Epidermal melanocyte (primary cell): ENCODE data around the gene MEF2C.

Source experiments
- DNase-seq: peaks from one replicate; pipeline ENCODE4 v3.0.0; 2011; ENCODE audit warnings: low spot score; ENCODE audit not compliant: insufficient read length

MEF2C gene

GRCh38 chr5:88829775-88830174, 53.2 kb downstream of the MEF2C start:
- DNase-seq = no peak

DNA sequence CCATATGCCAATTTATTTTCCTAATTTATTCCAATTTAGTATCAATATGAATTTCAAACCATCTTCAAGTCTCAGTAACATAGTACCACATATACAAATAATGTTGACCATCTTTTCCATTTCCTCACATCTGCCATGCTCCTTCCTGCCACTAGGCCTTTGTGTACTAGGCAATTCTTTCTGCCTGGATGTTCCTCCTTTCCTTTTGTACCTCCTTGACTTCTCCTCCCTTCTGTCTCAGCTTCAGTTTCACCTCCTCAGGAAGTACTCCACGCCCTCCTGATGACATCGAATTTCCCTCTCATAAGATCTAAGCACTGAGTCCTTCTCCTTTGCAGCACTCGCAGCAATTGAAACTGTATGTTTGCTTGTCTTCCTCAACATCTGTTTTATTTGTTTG, 53.9 kb downstream of the MEF2C start:
- no peak for DNase-seq

- DNase-seq = no peak
These were observed 55.0 kb downstream of the MEF2C start for GRCh38 chr5:88827997-88828396.

GRCh38 chr5:88826646-88827585, 56.1 kb downstream of the MEF2C start:
- DNase-seq = no peak

GRCh38 chr5:88825584-88826315, 57.2 kb downstream of the MEF2C start:
- no peak for DNase-seq

- no peak for DNase-seq
These were observed 57.9 kb downstream of the MEF2C start for GRCh38 chr5:88824892-88825583.

DNA sequence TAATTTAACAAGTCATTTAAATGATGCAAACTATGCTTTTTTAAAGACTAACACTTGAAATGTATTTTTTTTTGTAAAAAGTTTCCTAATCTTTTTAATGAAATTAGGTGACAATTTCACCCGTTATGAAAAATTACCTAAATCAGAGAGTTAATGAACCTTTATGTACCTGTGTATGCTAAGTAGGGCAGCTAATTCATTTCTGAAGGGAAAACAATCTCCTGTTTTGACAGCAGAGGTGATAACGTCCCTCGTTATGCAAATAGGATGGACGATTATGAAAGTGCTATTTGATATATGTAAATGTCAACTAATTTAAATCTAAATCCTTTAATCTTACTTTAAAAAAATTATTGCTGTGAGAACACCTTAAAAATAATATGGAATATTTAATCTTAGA, 58.8 kb downstream of the MEF2C start:
- DNase-seq = no peak

DNA sequence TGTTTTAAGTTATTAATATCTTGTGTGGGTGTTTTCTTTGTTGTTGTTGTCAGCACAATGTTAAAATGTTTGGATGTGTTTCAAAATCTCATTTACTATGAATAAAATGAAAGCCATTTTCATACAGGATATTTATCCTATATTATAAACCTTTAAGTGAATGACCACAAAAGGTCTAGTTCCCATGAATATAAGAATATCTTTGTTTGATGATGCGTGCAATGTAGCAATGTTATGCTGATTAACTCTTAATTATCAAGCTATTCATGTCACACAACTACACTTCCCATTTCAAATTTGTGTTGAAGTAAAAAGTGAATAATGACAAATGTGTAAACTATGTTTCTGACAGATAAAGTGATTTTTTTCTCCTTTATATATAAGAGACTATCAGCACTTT, 59.8 kb downstream of the MEF2C start:
- no peak for DNase-seq

GRCh38 chr5:88821161-88821560, 61.8 kb downstream of the MEF2C start:
- DNase-seq = no peak

- no peak for DNase-seq
These were observed 62.4 kb downstream of the MEF2C start for GRCh38 chr5:88820581-88820980.

GRCh38 chr5:88819301-88819999, 63.5 kb downstream of the MEF2C start:
- DNase-seq = no peak

GRCh38 chr5:88818296-88818695, 64.7 kb downstream of the MEF2C start:
- DNase-seq = no peak

DNA sequence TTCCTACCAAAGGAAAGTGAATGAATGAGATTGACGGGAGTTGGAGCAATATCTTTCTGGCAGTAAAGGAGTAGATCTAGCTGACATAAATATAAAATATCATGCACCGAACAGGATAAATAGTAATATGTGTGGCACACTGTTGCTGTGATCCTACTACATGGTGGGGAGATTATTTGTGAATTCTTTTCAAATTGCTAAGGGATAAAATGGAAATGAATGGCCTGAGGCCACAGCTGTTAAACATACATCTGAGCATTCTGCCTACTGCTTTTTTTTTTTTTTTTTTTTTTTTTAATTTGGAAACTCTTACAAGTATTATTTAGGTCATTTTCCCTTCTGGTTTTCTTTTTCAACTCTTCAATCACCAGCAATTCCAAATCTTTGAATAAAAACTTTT, 66.8 kb downstream of the MEF2C start:
- no peak for DNase-seq

GRCh38 chr5:88815050-88815789, 67.8 kb downstream of the MEF2C start:
- DNase-seq = no peak

DNA sequence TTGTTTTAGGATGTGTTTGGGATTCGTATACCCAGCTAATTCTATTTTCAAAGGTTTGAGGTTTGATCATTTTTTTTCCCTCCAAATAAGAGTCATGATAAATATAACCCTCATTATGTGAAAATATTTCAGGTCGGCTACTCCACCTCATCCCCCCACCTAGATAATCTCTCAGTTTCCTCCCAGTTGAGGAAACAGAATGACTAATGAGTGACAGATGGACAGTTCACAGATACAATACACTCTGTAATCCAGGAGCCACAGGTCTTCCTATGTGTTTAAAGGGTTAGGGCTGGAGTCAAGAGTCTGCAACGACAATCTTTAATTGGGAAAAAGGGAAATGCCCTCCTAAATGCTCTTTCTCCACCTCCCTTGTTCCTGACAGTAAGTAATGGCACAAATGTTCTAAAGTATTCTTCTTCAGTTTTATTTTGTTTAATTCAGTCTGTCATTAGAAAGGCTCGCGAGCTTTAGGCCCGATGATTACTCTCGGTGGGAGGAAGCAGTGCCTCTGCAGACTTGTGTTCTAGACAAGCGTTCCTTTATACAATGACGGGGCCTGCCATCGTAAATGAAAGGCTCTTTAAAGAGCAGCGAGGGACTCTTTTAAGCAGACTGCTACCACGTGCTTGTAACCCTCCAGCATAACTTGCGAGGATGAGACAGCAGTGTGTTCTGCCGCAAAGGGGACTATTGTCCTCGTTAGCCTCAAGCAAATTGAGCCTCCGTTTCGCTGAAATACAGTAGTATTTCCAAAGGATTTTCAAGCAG, 69.0 kb downstream of the MEF2C start:
- peak; percentile 60 for DNase-seq

DNA sequence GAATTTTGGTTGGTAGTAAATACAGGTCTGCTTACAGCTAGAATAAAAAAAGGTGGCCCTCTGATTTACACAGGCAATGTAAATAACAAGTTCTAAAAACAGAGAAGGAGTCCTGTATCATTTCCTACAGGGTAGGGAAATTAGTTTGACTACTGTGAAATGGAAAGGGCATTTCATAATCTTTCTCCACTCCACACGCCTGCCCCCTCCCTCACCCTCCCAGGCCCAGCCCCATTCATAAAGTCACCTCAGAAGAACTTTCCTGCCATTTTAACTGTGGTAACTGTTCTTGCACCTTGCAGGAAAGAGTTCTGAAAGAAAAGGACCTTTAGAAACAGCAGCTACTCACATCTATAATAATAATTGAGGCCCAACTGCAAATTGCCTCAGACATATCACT, 69.7 kb downstream of the MEF2C start:
- no peak for DNase-seq

DNA sequence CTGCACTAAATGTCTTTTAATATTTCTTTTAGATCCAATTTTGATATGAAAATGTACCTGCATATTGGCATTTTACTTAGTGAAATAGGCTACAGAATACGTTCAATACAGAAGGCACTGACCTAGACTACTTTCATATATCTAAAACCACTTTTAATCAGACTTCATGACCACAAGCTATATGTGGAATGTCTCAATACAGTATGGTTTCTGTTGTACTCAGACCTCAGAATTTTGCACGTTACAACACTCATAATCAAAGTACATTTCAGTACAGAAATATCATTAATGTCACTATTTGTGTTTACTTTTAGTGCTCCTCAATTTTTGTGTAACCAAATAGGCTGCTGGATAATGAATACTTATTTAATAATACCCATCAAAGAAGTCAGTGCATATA, 74.8 kb downstream of the MEF2C start:
- no peak for DNase-seq

DNA sequence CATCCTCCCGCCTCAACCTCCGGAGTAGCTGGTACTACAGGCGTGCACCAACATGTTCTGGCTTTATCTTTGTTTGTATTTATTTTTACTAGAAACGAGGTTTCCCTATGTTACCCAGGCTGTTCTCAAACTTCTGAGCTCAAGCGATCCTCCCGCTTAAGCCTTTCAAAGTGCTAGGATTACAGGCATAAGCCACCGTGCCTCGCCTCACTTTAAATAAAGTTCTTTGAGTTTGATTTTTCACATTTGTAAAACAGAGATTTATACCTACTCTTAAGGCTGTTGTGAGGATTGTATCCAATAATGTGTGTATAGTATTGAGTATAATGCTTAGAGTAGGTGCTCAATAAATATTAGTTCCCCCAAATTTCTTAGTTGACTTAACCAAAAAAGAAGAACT, 75.7 kb downstream of the MEF2C start:
- no peak for DNase-seq

DNA sequence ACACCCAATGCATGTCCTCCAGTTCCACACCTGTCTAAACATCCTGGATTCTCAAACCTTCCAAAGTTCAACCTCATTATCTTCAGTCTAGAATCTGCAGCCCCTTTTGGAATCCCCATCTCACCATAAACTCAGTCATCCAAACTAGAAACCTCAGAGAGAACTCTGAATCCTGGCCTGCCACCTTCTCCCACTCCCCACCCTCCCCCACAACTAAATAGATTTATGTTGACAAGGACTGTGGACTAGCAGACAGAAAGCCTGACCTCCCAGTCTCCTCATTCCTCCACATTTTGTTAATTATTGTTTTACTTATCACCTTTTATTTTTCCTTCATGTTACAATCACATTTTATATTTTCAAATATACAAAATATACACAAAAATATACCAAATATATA, 76.6 kb downstream of the MEF2C start:
- no peak for DNase-seq
